K562 (cell line): ENCODE results near the gene IL15RA. TPM values are rescaled to one million over a fixed set of nuclear protein-coding genes. Genes with fewer than 3 reads are reported as not detected.

ENCODE experiments used
- ATAC-seq: fragments of 200-7000 bp; cut with Tn5 transposase; 3 replicates; pipeline ENCODE4 v1.9.1; 2020; ENCODE audit warnings: moderate library complexity
- BruUV-seq: library from RNA; stranded (reverse); fragments of 400-500 nt; replicated peaks from 2 replicates; lab custom pipeline; 2021; lab: Mats Ljungman, UMichigan
- CTCF ChIA-PET: fragments of 300-600 bp; formaldehyde crosslinking; extraction: SDS; loops from one replicate; lab custom pipeline; 2021; ENCODE audit warnings: low intra/inter-chr PET ratio; lab: Yijun Ruan, JAX
- POLR2A ChIA-PET: fragments of 300-600, 350-650 bp; sonication (Branson Sonifier 250); formaldehyde crosslinking; extraction: SDS; loops from one replicate; lab custom pipeline; 2021; ENCODE audit warnings: antibody characterized with exemption, inconsistent platforms; lab: Yijun Ruan, JAX
- DNase-seq, 4 experiments: peaks; one replicate each; pipeline versions ENCODE4 v3.0.0 to v3.0.0-alpha.2; 2011 to 2018; ENCODE audit warnings: low spot score in 3 of 4, mixed read lengths in 3 of 4; ENCODE audit errors: extremely low read depth in 1 of 4
- FAIRE-seq: peaks from 2 replicates; lab custom pipeline; 2011; peaks lifted over from hg19 to GRCh38; lab: Jason Lieb, UNC
- H2AFZ ChIP-seq: 2 replicates; pipeline ENCODE4 v1.6.0; 2011; ENCODE audit warnings: low read depth, low read length, control low read depth, inconsistent platforms
- H3K27ac ChIP-seq: fragments of 200-600 bp; 3 replicates; pipeline ENCODE4 v1.8.0; 2011; ENCODE audit warnings: low read depth, mild to moderate bottlenecking, control low read depth, inconsistent platforms, low read length, moderate library complexity, mixed read lengths; ENCODE audit errors: extremely low read depth
- H3K27me3 ChIP-seq, 2 experiments: fragments of 300-600 bp in 1 of 2; 2 replicates in 1 of 2; 3 replicates in 1 of 2; pipeline versions ENCODE4 v1.6.0 to v1.8.0; 2011; ENCODE audit warnings: inconsistent platforms in 2 of 2, low read length in 2 of 2, mild to moderate bottlenecking in 1 of 2, mixed read lengths in 1 of 2, moderate library complexity in 1 of 2; ENCODE audit not compliant: control insufficient read depth in 2 of 2, insufficient read depth in 2 of 2
- H3K36me3 ChIP-seq: fragments of 300-600 bp; 3 replicates; pipeline ENCODE4 v1.8.0; 2011; ENCODE audit warnings: mild to moderate bottlenecking, low read length, inconsistent platforms; ENCODE audit not compliant: control insufficient read depth, insufficient read depth
- H3K4me1 ChIP-seq, 2 experiments: fragments of 200-600 bp in 1 of 2; replicated peaks in 1 of 2; 2 replicates in 1 of 2; 3 replicates in 1 of 2; pipeline versions ENCODE4 v1.5.1 to v1.8.0; 2011; ENCODE audit warnings: inconsistent platforms in 2 of 2, low read length in 2 of 2, mild to moderate bottlenecking in 1 of 2, mixed read lengths in 1 of 2, moderate library complexity in 1 of 2; ENCODE audit not compliant: control insufficient read depth in 2 of 2, insufficient read depth in 2 of 2
- H3K4me2 ChIP-seq: 2 replicates; pipeline ENCODE4 v1.6.1; 2011; ENCODE audit warnings: low read length, control low read depth, inconsistent platforms, mixed read lengths; ENCODE audit not compliant: insufficient read depth
- H3K4me3 ChIP-seq: fragments of 200-600 bp; sonication (generic), shearing (Covaris generic); 2 replicates; pipeline ENCODE4 v1.5.1; 2016; ENCODE audit warnings: control low read depth, inconsistent platforms
- H3K79me2 ChIP-seq: fragments of 200-600 bp; 3 replicates; pipeline ENCODE4 v1.8.0; 2011; ENCODE audit warnings: low read length, inconsistent platforms; ENCODE audit not compliant: control insufficient read depth, insufficient read depth
- H3K9ac ChIP-seq, 2 experiments: 2 replicates each; pipeline versions ENCODE4 v1.6.0 to v1.6.1; 2011; ENCODE audit warnings: low read depth in 2 of 2, low read length in 2 of 2, control low read depth in 1 of 2, inconsistent platforms in 1 of 2, mild to moderate bottlenecking in 1 of 2, mixed read lengths in 1 of 2; ENCODE audit not compliant: insufficient read depth in 1 of 2
- H3K9me1 ChIP-seq: one replicate; pipeline ENCODE4 v1.6.0; 2011; ENCODE audit warnings: inconsistent platforms, mild to moderate bottlenecking, low read length, moderate library complexity; ENCODE audit not compliant: control insufficient read depth, insufficient read depth
- H3K9me3 ChIP-seq: replicated peaks from 2 replicates; pipeline ENCODE4 v1.5.1; 2011; ENCODE audit warnings: low read depth, low read length, inconsistent platforms; ENCODE audit not compliant: control insufficient read depth, insufficient read depth
- H4K20me1 ChIP-seq: replicated peaks from 2 replicates; pipeline ENCODE4 v1.6.1; 2011; ENCODE audit warnings: low read length, inconsistent platforms, mixed read lengths; ENCODE audit not compliant: control insufficient read depth, insufficient read depth
- ILF3 ChIP-seq: fragments of 450-650 bp; IDR thresholded peaks from 2 replicates; pipeline ENCODE4 v1.6.1; 2018; ENCODE audit warnings: antibody characterized with exemption, mild to moderate bottlenecking, moderate library complexity, borderline replicate concordance
- JUN ChIP-seq, 2 experiments: sonication (generic) in 1 of 2; formaldehyde crosslinking in 1 of 2; IDR thresholded peaks; 2 replicates each; pipeline versions ENCODE4 v1.6.1 to v1.8.0; 2012 to 2022; ENCODE audit warnings: borderline replicate concordance in 2 of 2, mild to moderate bottlenecking in 2 of 2, improper control_type of control experiment in 1 of 2, low read depth in 1 of 2, low read length in 1 of 2, missing genetic modification reagents in 1 of 2
- ZNF140 ChIP-seq: fragments of 250-450 bp; sonication (Bioruptor Pico); IDR thresholded peaks from 2 replicates; pipeline ENCODE4 v1.8.0; 2021; ENCODE audit warnings: moderate library complexity, mild to moderate bottlenecking, inconsistent platforms
- ZNF197 ChIP-seq: fragments of 200-800 bp; sonication (Bioruptor generic); IDR thresholded peaks from 2 replicates; pipeline ENCODE4 v1.6.1; 2016; ENCODE audit warnings: low read depth, missing genetic modification characterization, missing compliant biosample characterization
- ZNF407 ChIP-seq: fragments of 450-650 bp; IDR thresholded peaks from 2 replicates; pipeline ENCODE4 v1.6.1; 2016; ENCODE audit warnings: low read depth
- ZNF584 ChIP-seq: fragments of 200-800 bp; sonication (Bioruptor generic); IDR thresholded peaks from 2 replicates; pipeline ENCODE4 v1.6.1; 2016; ENCODE audit warnings: low read depth, mild to moderate bottlenecking, missing genetic modification characterization, missing compliant biosample characterization
- ZNF586 ChIP-seq: fragments of 450-650 bp; formaldehyde crosslinking; conservative IDR thresholded peaks from 2 replicates; pipeline ENCODE4 v1.4.0; 2020; ENCODE audit warnings: mild to moderate bottlenecking, moderate library complexity
- WGBS: fragments of 100-300 bp; shearing (Covaris generic); methylation state at CpG from one replicate; pipeline ENCODE4 v1.1.6; 2016; ENCODE audit warnings: low coverage, mixed read lengths; ENCODE audit not compliant: insufficient coverage; ENCODE audit errors: missing lambda C conversion rate; 5-methylcytosine and 5-hydroxymethylcytosine counted together
- in situ Hi-C: fragments of 300-500 bp; cut with MboI; formaldehyde crosslinking; loops from 4 replicates; pipeline ENCODE4 v1.15.0; 2018; ENCODE audit warnings: inconsistent platforms, mixed read lengths
- intact Hi-C: fragments of 100-400 bp; cut with micrococcal nuclease; formaldehyde crosslinking; loops from 2 replicates; pipeline ENCODE4 v1.14.2; 2022
- polyA plus RNA-seq, 8 experiments: library from polyadenylated mRNA; depleted of rRNA in 4 of 8; stranded (reverse) in 5 of 8; unstranded in 3 of 8; fragments of >200 nt; fragmentation: Nextera tagmentation in 2 of 8; fragmentation: Illumina TruSeq in 1 of 8; extraction: Ambion mirVana in 2 of 8; extraction: Trizol in 1 of 8; gene quantifications; 2 replicates each; pipeline versions ENCODE4 v1.2.1 to v1.2.3, GENCODE V29; 2011 to 2014; ENCODE audit warnings: inconsistent platforms in 1 of 8, missing spikeins in 1 of 8
- total RNA-seq, 7 experiments: library from RNA; depleted of rRNA in 6 of 7; stranded (reverse); fragments of >200 nt in 6 of 7; fragmentation: Illumina TruSeq in 2 of 7; extraction: Trizol in 2 of 7; gene quantifications; 2 replicates each; pipeline versions ENCODE4 v1.2.1 to v1.2.3, GENCODE V29; 2011 to 2021; ENCODE audit warnings: low replicate concordance in 1 of 7
- TF ChIP-seq, protein P1 (sequence below): fragments of 250-450 bp; sonication (Bioruptor Pico); IDR thresholded peaks from 2 replicates; pipeline ENCODE4 v1.4.0; 2020; ENCODE audit warnings: mild to moderate bottlenecking, moderate library complexity, borderline replicate concordance

Gene IL15RA
- total and polyA plus RNA-seq, 9 of the 15 experiments (the other 6 are each of a cell fraction or from before 2014, with no cell fraction given) = 1.2 to 11.7 (median 8.0) TPM

GRCh38 chr10:5968037-5968680, 9.2 kb downstream of the IL15RA start (continued):
- no peak for TF ChIP-seq JUN (IDR thresholded peaks at IDR 0.05; ENCODE audit: borderline replicate concordance, low read depth, low read length)
- no peak for TF ChIP-seq JUN (CRISPR knock-in tag; IDR thresholded peaks at IDR 0.05; ENCODE audit: borderline replicate concordance)
- TF ChIP-seq, protein P1, sequence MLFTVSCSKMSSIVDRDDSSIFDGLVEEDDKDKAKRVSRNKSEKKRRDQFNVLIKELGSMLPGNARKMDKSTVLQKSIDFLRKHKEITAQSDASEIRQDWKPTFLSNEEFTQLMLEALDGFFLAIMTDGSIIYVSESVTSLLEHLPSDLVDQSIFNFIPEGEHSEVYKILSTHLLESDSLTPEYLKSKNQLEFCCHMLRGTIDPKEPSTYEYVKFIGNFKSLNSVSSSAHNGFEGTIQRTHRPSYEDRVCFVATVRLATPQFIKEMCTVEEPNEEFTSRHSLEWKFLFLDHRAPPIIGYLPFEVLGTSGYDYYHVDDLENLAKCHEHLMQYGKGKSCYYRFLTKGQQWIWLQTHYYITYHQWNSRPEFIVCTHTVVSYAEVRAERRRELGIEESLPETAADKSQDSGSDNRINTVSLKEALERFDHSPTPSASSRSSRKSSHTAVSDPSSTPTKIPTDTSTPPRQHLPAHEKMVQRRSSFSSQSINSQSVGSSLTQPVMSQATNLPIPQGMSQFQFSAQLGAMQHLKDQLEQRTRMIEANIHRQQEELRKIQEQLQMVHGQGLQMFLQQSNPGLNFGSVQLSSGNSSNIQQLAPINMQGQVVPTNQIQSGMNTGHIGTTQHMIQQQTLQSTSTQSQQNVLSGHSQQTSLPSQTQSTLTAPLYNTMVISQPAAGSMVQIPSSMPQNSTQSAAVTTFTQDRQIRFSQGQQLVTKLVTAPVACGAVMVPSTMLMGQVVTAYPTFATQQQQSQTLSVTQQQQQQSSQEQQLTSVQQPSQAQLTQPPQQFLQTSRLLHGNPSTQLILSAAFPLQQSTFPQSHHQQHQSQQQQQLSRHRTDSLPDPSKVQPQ (CRISPR knock-in tag) = no peak

GRCh38 chr10:5965266-5965665, 12.1 kb downstream of the IL15RA start:
- ChIA-PET CTCF (no interaction called here), POLR2A (interaction anchor here (0.7 kb wide), 2 partner anchors 12 to 13 kb away, joined by 4 read pairs; partner anchors contain the start of gene IL15RA)
- FAIRE-seq (no peak), DNase-seq (no peak), ATAC-seq (no peak)
- Histone ChIP-seq H3K9ac (no peak overlapping the region), H4K20me1 (no peaks in the 10 kb centered on the region; the same call in 1 of the 2 replicates), H3K4me3 (no peak overlapping the region), H2AFZ (no peak overlapping the region), H3K4me1 (peaks cover 8 to 20% of the 10 kb centered on the region in 2 experiments; a peak in 4 of 5 replicates), H3K9me3 (no peaks in the 10 kb centered on the region), H3K27ac (no peak overlapping the region), H3K4me2 (no peak overlapping the region), H3K9me1 (peaks cover 6% of the 10 kb centered on the region), H3K27me3 (no peaks in the 10 kb centered on the region), H3K36me3 (peaks cover 11% of the 10 kb centered on the region; the same call in 2 of the 3 replicates), H3K79me2 (peaks cover 11% of the 10 kb centered on the region; the same call in 2 of the 3 replicates)
- in situ Hi-C loops (no loop called here), intact Hi-C loops (no loop called here)
- WGBS = 80% methylated on average over 7 of the region's 8 CpGs
- no TSS peak for BruUV-seq
- TF ChIP-seq ZNF140 (CRISPR knock-in tag) (no peak), ZNF407 (no peak), ILF3 (no peak), ZNF584 (CRISPR knock-in tag) (no peak), ZNF197 (CRISPR knock-in tag) (no peak), ZNF586 (CRISPR knock-in tag) (no peak)
